Keratinocyte (primary cell): ENCODE measurements around the gene NFATC2. TPM values are rescaled to one million over a fixed set of nuclear protein-coding genes. Genes with fewer than 3 reads are reported as not detected.

Experiments
- DNase-seq: peaks from one replicate; pipeline ENCODE4 v3.0.0-alpha.2; 2011; ENCODE audit warnings: low read depth, missing footprints, low spot score
- FAIRE-seq: peaks from 2 replicates; lab custom pipeline; 2011; peaks lifted over from hg19 to GRCh38; lab: Jason Lieb, UNC
- H2AFZ ChIP-seq: 2 replicates; pipeline ENCODE4 v1.6.0; 2012; ENCODE audit warnings: low read length, control low read depth, inconsistent platforms; ENCODE audit not compliant: control insufficient read depth
- H3K27ac ChIP-seq: 2 replicates; pipeline ENCODE4 v1.5.1; 2011; ENCODE audit warnings: low read length; ENCODE audit not compliant: control insufficient read depth, insufficient read depth
- H3K27me3 ChIP-seq: 3 replicates; pipeline ENCODE4 v1.6.0; 2011; ENCODE audit warnings: low read length; ENCODE audit not compliant: control insufficient read depth, insufficient read depth; ENCODE audit errors: extremely low read depth
- H3K36me3 ChIP-seq, 2 experiments: 2 replicates in 1 of 2; 3 replicates in 1 of 2; pipeline ENCODE4 v1.5.1; 2011; ENCODE audit warnings: low read length in 2 of 2, mild to moderate bottlenecking in 1 of 2; ENCODE audit not compliant: control insufficient read depth in 2 of 2, insufficient read depth in 2 of 2; ENCODE audit errors: extremely low read depth in 1 of 2
- H3K4me1 ChIP-seq: 3 replicates; pipeline ENCODE4 v1.5.1; 2011; ENCODE audit warnings: low read length; ENCODE audit not compliant: control insufficient read depth, insufficient read depth; ENCODE audit errors: extremely low read depth
- H3K4me2 ChIP-seq: 3 replicates; pipeline ENCODE4 v1.6.0; 2011; ENCODE audit warnings: low read depth, low read length; ENCODE audit not compliant: control insufficient read depth, insufficient read depth; ENCODE audit errors: extremely low read depth
- H3K4me3 ChIP-seq, 3 experiments: fragments of 200-600 bp in 1 of 3; sonication (generic) in 1 of 3; 2 replicates in 2 of 3; 3 replicates in 1 of 3; pipeline ENCODE4 v1.5.1; 2011 to 2016; ENCODE audit warnings: low read length in 3 of 3, mild to moderate bottlenecking in 3 of 3, control low read depth in 2 of 3, inconsistent platforms in 1 of 3, low read depth in 1 of 3, mixed read lengths in 1 of 3, mixed run types in 1 of 3, moderate library complexity in 1 of 3; ENCODE audit not compliant: control insufficient read depth in 2 of 3, insufficient read depth in 2 of 3; ENCODE audit errors: extremely low read depth in 1 of 3
- H3K79me2 ChIP-seq: 2 replicates; pipeline ENCODE4 v1.6.0; 2012; ENCODE audit warnings: low read length; ENCODE audit not compliant: control insufficient read depth, insufficient read depth
- H3K9ac ChIP-seq: 3 replicates; pipeline ENCODE4 v1.6.0; 2011; ENCODE audit warnings: low read length; ENCODE audit not compliant: control insufficient read depth, insufficient read depth; ENCODE audit errors: extremely low read depth
- H3K9me1 ChIP-seq: 3 replicates; pipeline ENCODE4 v1.6.0; 2011; ENCODE audit warnings: low read length; ENCODE audit not compliant: control insufficient read depth, insufficient read depth; ENCODE audit errors: extremely low read depth
- H3K9me3 ChIP-seq: 2 replicates; pipeline ENCODE4 v1.5.1; 2012; ENCODE audit warnings: low read depth, low read length; ENCODE audit not compliant: control insufficient read depth
- H4K20me1 ChIP-seq: 3 replicates; pipeline ENCODE4 v1.6.0; 2011; ENCODE audit warnings: low read length; ENCODE audit not compliant: control insufficient read depth, insufficient read depth; ENCODE audit errors: extremely low read depth
- EZH2 ChIP-seq: IDR thresholded peaks from one replicate; pipeline ENCODE4 v1.6.1; 2012; ENCODE audit warnings: inconsistent platforms, mild to moderate bottlenecking, low read length, moderate library complexity
- dilution Hi-C: fragments of 300-500 bp; cut with MboI; formaldehyde crosslinking; loops from one replicate; pipeline ENCODE4 v1.7.0; 2020; ENCODE audit warnings: low sequenced_read_pairs; ENCODE audit not compliant: extremely low pct_ligation_motif_present
- polyA plus RNA-seq, 5 experiments: library from polyadenylated mRNA; depleted of rRNA in 3 of 5; stranded (reverse) in 3 of 5; stranded (forward) in 1 of 5; unstranded in 1 of 5; fragments of >200 nt; gene quantifications; 1 replicate in 1 of 5; 2 replicates in 3 of 5; 3 replicates in 1 of 5; pipeline versions ENCODE4 v1.2.1 to v1.2.3, GENCODE V29; 2011 to 2012; ENCODE audit warnings: missing spikeins in 2 of 5, low read depth in 1 of 5, low replicate concordance in 1 of 5
- TF ChIP-seq, protein P1 (sequence below), 3 experiments: IDR thresholded peaks in 1 of 3; conservative IDR thresholded peaks in 1 of 3; optimal IDR thresholded peaks in 1 of 3; 2 replicates in 2 of 3; 3 replicates in 1 of 3; pipeline versions ENCODE3 to v1.5.1; 2011; ENCODE audit warnings: low read length in 3 of 3, mild to moderate bottlenecking in 3 of 3, moderate library complexity in 2 of 3, control low read depth in 1 of 3, inconsistent platforms in 1 of 3; ENCODE audit not compliant: insufficient read depth in 2 of 3; ENCODE audit errors: extremely low read depth in 1 of 3

NFATC2 gene
- polyA plus RNA-seq, 1 donor (not counting 4 experiments of a cell fraction or from before 2014, with no cell fraction given): 0.05 TPM

DNA sequence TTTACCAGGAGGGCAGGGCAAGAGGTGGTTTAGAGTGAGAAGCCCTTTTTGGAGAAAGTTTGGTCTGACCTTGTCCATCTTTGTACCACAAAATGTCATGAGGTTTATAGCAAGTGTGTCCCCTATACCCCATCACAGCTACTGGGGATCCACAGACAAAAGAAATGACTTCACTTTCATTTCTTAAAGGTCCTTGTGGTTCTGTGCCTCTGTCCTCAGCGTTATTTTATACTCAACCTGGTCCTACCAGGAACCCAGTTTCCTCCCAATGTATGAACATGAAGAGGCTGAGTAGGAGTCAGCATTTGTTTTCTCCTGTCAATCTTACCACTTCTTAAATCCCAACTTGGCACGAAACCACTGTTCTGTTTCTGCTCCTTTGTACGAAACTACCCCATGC is 157.6 kb downstream of the NFATC2 start:
- no peak overlapping the region for H2AFZ ChIP-seq
- no peak overlapping the region for H3K9ac ChIP-seq
- peaks cover 7% of the 10 kb centered on the region for H3K4me1 ChIP-seq
- H3K4me3 ChIP-seq: no peak overlapping the region
- no peak overlapping the region for H3K4me2 ChIP-seq
- H3K36me3 ChIP-seq: no peaks in the 10 kb centered on the region
- no peaks in the 10 kb centered on the region for H3K79me2 ChIP-seq
- FAIRE-seq: no peak
- no peaks in the 10 kb centered on the region for H3K9me1 ChIP-seq
- no peak overlapping the region for H3K27ac ChIP-seq
- H3K9me3 ChIP-seq: no peaks in the 10 kb centered on the region
- H4K20me1 ChIP-seq: no peaks in the 10 kb centered on the region
- dilution Hi-C loops: no loop called here
- H3K27me3 ChIP-seq: peaks cover 11% of the 10 kb centered on the region
- no peak for TF ChIP-seq EZH2
- TF ChIP-seq, protein P1, sequence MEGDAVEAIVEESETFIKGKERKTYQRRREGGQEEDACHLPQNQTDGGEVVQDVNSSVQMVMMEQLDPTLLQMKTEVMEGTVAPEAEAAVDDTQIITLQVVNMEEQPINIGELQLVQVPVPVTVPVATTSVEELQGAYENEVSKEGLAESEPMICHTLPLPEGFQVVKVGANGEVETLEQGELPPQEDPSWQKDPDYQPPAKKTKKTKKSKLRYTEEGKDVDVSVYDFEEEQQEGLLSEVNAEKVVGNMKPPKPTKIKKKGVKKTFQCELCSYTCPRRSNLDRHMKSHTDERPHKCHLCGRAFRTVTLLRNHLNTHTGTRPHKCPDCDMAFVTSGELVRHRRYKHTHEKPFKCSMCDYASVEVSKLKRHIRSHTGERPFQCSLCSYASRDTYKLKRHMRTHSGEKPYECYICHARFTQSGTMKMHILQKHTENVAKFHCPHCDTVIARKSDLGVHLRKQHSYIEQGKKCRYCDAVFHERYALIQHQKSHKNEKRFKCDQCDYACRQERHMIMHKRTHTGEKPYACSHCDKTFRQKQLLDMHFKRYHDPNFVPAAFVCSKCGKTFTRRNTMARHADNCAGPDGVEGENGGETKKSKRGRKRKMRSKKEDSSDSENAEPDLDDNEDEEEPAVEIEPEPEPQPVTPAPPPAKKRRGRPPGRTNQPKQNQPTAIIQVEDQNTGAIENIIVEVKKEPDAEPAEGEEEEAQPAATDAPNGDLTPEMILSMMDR (optimal IDR thresholded peaks at IDR 0.05 in 1 of 3, IDR thresholded peaks at IDR 0.05 in 1 of 3, conservative IDR thresholded peaks at IDR 0.05 in 1 of 3; ENCODE audit: extremely low read depth in 1 of 3, insufficient read depth in 2 of 3, low read length in 3 of 3): no peak
- DNase-seq: no peak

- FAIRE-seq: no peak
- Histone ChIP-seq H3K4me3 (no peak overlapping the region), H3K9ac (no peak overlapping the region), H3K4me2 (no peak overlapping the region), H3K9me3 (no peaks in the 10 kb centered on the region), H3K36me3 (no peaks in the 10 kb centered on the region), H3K27ac (no peak overlapping the region), H2AFZ (no peak overlapping the region), H3K79me2 (no peaks in the 10 kb centered on the region), H3K9me1 (no peaks in the 10 kb centered on the region), H3K27me3 (peaks cover 11% of the 10 kb centered on the region), H4K20me1 (no peaks in the 10 kb centered on the region), H3K4me1 (peaks cover 7% of the 10 kb centered on the region)
- dilution Hi-C loops: no loop called here
- TF ChIP-seq, protein P1 (optimal IDR thresholded peaks at IDR 0.05 in 1 of 3, IDR thresholded peaks at IDR 0.05 in 1 of 3, conservative IDR thresholded peaks at IDR 0.05 in 1 of 3; ENCODE audit: extremely low read depth in 1 of 3, insufficient read depth in 2 of 3, low read length in 3 of 3): no peak
- TF ChIP-seq EZH2: no peak
- DNase-seq: no peak
Measured at GRCh38 chr20:51383891-51384510, 158.5 kb downstream of the NFATC2 start.
